GM19468 (cell line): ENCODE results near the gene CYP17A1.
A peak's percentile ranks its signal among the peaks of the same experiment; 100 is the strongest.

Source experiments
- ATAC-seq: cut with Tn5 transposase; IDR thresholded peaks from one replicate; pipeline ENCODE4 v1.9.1; 2021; ENCODE audit warnings: mild to moderate bottlenecking, moderate library complexity, moderate number of reproducible peaks; ENCODE audit not compliant: unreplicated experiment; ENCODE audit errors: extremely low read depth

Gene CYP17A1

DNA sequence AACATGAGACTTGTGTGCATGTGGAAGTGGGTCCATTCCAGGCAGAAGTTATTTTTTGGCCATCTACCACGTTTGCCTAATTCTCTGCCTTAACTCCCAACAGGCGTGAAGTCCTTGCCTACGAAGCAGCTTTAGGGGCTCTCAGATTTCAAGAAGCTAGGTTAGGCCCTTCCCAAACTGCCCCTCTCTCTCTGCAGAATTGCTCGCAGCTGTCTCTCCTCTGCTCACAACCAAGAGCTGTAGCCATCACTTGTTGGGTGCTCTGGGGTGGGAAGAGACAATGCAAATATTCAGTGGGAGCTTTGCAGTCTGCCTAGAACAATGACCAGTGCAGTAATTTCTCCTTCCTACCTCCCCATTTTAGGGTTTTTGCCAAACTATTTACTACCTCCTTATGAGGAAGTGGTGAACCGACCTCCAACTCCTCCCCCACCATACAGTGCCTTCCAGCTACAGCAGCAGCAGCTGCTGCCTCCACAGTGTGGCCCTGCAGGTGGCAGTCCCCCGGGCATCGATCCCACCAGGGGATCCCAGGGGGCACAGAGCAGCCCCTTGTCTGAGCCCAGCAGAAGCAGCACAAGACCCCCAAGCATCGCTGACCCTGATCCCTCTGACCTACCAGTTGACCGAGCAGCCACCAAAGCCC lies 24.9 kb downstream of the CYP17A1 start:
- no peak for ATAC-seq

DNA sequence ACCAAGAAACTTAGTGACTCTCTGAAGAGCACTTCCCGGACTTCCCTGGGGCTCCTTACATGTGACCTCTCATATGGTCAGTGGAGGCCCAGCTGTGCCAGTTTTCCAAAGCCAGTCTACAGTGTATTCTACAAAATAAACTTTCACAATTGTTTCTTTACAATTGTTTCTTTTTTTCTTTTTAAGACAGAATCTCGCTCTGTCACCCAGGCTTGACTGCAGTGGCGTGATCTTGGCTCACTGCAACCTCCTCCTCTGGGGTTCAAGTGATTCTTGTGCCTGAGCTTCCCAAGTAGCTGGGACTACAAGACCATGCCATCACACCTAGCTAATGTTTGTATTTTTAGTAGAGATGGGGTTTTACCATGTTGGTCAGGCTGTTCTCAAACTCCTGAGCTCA lies 25.9 kb downstream of the CYP17A1 start:
- ATAC-seq, result no peak

DNA sequence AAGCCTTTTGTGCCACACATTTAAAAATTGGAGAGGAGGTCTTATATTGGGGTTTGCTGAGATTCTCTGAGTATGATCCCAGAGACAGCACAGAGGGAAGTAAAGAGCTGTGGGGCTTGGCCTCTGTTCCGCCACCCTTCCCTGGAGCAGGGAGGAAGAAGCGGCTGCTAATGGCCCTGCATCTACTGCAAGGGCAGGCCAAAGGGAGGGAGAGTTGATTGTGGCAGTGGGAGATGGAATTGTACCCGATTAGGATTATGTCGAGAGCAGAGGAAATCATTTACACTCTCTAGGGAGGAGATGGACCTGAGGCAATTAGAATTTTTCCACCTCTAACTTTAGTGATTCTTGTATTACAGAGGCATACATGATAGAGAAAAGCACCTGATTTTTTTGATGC lies 28.8 kb downstream of the CYP17A1 start:
- ATAC-seq, result no peak

DNA sequence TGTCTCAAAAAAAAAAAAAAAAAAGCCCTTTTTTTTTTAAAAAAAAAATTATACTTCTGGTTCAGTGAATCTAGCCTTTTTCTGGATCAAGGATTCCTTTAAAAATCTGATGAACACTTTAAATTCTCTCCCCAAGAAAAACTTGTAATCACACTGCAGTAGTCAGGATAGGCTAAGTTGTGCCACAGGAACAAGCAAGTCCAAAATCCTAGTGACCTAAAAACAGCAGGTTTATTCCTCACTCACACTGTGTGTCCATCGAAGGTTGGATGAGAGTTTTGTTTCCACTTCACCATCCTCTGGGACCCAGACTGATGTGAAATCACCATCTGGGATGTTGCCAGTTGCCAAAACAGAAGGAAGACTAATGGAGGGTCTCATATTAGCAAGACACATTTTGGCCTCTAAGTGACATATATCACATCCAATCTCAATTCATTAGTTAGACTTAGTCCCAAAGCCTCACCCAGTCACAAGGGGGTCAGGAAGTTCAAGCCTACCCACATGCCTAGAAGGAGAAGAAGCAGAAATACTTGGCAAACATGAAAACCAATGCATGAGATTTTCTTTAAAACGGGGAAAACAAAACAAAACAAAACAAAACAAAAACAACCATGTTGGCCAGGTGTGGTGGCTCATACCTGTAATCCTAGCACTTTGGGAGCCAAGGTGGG lies 32.7 kb downstream of the CYP17A1 start:
- ATAC-seq, result no peak

DNA sequence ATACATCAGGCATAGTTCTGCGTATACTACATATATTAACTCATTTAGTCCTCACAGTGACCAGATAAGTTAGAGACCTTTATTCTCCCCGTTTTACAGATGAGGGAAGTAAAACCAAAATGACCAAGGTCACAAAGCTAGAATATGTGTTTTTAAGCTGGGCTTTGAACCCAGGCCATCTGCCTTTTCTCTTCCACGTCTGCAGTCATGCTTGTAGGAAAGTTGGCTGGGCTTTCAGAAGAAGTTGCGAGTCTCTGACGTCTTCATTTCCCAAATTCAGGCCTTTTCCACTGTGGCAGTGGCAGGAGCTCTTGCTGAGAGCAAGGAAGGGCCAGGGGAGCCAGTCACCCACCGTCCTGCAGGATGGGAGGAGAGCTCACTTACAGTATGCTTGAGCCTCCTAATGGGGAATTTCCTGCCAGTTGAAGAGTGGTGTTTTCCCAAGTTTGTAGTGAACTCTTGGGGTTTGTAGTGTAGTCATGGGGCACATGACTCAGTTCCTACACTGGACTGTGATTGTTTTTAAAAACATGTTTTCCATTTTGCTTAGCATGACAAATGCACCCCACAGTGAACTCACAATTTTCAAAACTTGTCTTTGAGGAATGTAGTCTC lies 34.2 kb downstream of the CYP17A1 start:
- no peak for ATAC-seq

DNA sequence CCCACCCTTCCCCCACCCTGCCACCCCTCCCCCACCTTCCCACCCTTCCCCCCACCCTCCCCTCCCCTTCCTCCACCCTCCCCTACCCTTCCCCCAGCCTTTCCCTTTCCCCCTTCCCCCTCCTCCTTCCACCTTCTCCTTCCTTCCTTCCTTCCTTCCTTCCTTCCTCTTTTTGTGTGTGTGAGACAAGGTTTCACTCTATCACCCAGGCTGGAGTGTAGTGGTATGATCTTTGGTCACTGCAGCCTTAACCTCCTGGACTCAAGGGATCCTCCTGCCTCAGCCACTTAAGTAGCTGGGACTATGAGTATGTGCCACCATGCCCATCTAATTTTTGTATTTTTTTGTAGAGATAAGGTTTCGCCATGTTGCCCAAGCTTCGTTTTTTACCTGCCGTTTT lies 35.2 kb downstream of the CYP17A1 start:
- no peak for ATAC-seq

DNA sequence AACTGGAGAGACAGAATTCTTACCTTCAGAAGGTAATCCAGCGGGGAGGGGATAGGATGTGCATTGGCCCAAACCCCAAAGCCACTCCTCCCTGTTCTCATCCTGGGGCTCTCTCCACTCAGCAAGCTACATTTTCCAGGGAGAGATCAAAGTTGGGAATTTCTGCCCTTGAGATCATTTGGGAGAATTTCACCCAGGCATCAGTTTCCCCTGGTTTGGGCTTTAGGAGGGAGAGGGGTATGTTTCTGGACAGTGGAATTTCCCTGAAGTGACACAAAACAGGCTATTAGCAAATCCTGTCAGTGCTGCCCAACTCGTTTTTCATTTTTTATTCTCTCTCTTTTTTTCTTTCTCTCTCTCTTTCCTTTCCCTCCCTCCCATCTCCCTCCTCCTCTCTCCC lies 35.7 kb downstream of the CYP17A1 start:
- no peak for ATAC-seq

DNA sequence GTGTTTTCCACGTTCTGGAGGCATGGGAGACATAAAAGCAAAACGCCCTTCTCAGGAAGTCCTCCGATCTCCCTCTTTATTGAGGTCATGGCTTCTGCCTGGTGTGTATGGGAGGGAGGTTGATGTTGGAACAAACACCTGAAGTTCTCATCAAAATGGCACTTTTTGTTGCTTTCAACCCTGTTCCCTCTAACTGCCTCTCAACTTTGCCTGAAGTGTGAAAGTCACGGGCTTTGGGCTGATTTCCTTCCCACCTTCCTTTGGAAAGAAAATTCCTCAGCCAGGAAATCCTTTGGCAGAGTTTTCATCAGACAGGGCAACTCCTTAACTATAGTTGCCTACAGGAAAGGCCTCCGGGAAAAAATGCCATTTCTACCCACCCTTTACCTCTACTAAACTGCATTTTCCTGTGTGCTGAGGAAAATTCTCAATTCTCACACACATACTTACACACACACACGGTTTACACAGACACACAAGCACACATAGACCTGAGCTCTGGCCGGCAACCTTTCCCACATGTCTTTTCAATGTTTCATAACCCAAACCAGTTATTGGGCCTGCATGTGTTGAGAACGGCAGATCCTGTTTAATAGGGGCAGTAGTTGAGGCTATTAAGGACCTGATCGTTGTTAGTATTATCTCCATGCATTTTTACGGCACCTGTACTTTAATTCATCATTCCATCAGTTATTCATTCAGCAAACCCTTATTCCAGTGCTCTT lies 36.4 kb downstream of the CYP17A1 start:
- no peak for ATAC-seq

DNA sequence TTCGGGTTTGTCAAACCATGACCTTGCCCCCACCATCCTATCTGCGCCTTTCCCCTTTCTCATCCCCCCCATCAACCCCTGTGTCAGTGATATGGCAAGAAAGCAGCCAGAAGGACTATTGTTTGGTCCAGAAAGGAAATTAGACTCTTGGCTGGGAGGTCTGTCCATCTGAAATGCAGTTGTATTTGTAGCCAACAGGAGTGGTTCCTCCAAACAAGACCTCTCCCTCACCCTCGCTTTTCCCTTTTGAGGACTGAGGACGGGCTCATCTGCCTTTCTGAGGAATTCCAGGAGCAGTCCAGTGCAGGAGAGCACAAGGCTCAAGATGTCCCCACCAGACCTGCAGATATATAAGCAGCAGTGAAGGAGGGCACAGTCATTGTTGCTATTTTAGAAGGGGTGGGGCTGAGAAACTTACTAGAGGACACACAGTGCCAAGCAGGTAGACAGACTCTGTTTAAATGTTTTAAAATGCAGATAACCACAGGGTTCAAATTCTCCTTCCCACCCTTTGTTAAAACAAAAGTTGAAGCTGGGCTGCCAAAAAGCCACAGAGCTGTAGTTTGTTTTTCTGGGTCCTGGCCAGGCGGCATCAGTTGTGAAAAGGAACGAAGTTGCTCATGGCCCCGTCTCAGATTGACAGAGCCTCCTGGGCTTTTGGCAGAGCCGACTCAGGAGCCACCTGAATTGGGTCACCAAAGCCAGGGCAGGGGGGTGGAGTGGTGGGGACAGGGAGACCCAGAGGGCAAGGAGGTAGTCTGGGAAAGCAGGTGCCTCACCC lies 37.3 kb downstream of the CYP17A1 start:
- no peak for ATAC-seq

DNA sequence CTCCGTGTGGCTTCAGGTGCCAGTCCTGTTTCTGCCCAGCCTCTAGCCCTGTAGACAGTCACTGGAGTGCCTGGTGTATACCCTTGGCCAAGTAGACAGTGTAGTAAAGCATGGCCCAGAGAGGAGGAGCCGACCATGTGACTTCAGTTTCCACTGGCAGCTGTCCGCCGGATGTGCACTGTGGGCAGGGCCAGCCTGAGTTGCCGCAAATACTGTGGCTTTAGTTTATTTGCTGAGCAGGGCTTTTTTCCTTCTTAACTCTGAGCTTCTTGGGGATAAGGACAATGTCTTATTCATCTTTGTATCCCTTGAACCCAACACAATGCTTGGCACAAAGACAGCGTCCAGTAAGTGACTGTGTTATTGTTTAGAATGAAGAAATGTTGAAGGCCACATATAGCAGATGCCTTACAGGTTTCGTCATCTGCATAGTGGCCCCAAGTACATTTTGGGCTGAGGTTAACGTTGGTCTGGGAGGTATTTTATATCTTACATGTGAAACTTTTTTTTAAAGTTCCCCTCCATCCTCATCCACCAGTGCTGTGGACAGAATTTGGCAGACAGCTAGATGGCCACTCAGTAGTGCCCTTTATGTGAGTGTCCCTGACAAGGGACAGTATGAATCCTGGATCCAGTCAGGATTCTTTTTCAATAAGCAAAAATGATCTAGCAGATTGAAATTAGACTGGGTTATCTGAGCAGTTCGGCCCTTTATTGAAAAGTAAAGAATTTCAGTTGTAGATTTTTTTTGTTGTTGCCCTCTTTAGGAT lies 40.6 kb downstream of the CYP17A1 start:
- ATAC-seq, result peak; percentile 87

DNA sequence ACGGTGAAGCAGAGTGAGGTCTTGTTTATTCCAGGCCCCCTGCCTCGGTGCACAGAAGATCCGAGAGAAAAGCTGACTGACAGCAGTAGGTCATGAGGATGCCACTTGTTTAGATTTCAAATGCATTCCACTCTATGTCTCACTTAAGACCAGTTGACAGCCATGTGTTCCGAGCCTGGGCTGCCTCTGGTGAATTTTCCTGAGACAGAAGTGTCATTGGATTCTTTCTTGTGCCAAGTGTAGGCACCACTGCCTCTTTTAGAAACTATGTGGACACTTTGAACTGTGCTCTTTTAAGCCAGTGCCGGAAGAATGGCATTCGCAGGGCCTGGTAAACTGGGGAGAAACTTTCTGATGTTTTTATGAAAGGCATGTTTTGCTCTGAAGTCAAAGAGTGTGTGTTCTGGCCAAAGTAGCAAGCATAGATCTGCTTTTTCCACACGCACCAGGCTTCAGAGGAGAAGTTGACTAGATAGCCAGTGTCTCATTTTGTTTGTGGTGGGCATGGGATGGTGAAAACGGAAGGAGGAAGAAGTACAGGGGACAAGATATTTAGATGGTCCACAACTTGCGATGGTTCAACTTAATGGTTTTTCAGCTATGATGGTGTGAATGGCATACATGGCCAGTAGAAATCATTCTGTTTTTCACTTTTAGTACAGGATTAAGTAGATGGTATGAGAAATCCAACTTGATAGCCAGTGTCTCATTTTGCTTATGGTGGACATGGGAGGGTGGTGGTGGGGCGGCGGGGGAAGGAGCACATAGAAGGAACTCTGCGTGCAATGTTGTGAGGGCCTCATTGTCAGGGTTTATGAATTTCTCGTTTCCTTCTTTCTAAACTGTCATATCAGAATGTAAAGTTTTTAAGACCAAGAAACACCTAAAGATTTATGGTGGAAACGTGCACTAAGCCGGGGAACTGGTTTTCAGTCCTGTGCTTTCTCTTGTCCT lies 41.5 kb downstream of the CYP17A1 start:
- ATAC-seq, result no peak

DNA sequence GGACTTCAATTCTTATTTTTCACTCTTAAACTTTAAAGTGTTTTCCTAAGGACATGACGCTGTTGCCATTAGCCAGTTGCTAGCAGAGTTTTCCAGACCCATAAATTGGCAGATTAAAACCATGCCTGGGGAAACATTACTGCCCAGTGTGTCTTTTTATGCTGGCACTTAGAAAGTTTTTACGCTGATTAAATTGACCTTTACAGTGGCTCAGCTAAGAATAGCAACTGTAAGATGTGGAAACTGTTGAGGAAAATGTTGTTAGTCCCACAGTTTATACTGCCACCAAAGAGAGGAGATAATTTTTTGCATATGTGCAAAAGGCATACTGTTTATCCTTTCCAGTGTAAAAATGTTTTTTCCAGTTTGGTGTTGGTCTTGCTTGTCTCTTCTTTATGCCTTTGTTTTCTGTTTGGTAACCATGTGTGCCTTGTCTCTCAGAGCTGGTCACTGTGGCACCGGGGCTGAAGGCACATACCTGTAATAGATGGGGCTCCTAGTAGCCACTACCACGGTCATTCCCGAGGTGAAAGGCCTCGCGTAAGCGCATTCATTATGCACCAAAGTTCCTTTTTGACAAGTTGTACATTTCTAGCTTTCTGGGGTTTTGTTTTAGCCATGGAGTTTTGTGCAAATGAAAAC lies 45.3 kb downstream of the CYP17A1 start:
- no peak for ATAC-seq

DNA sequence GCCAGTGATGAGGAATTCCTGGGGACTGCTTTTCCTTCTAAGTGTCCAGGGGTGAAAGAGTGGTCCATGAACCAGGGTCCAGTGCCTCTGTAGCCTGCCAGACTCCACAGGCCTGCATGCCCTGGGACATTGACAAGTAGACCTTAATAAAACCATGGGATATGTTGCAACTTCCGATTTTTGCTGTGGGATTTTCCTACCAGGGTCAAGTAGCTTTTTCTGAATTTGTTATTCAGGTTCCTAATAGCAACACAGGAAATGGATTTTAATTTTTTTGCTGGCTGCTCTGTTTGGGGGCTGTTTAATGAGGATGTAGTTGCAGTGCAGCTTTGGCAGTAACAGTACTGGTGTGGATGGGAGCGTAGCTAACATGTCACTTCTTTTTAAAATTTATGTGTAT lies 51.4 kb downstream of the CYP17A1 start:
- no peak for ATAC-seq

DNA sequence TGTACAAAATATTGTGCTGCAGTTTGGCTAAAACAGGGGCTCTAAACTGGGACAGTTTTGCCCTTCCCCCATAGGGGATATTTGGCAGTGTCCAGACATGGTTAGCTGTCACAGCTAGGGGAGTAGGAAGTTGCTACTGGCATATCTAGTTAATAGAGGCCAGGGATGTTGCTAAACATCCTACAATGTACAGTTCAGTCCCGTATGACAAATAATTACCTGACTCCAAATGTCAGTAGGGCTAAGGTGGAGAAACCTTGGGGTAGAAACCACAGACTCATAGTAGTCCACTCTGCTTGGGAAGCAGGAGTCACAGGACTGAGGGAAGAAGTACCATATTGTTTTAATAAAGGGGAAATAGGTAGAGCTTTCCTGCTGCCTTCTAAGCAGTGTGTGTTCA lies 53.6 kb downstream of the CYP17A1 start:
- no peak for ATAC-seq

DNA sequence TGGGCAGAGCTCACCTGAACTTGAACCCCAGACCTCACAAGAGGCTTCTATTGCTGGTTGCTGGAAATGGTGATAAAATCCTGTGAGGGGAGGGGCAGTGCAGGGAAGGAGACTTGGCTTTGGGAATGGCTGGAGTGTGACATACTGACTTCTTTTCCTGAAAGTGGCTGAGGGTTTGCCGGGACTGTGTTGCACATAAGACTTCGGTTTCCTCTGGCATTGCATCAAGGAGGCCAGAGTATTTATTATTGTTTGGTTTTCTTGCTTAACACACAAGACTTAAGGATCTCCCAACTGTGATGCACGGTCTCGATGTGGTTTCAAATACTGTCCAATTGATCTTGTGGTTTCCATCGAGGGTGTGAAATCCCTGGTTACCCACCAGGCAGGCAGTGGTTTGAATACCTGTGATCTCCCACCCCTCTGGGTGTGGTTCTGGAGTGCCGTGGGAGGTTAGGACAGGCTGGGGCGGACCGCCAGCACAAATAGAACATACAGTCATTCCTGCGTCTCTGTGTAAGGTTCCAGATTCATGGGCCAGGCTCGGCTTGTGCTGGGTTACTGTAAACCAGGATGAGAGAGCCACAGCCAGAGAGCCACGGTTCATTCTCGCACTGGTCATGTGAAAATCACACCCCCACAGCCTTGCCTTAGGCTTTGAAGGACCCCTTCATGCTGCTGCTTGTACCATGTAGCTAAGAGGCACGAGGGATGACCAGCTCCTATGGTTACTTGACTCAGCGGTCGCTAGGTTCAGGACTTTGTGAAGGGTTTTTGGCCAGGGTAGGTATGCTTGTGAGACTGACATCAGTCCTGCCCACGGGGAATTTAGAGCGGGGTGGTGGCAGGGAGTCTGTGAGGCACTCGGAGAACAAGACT lies 54.3 kb downstream of the CYP17A1 start:
- no peak for ATAC-seq

DNA sequence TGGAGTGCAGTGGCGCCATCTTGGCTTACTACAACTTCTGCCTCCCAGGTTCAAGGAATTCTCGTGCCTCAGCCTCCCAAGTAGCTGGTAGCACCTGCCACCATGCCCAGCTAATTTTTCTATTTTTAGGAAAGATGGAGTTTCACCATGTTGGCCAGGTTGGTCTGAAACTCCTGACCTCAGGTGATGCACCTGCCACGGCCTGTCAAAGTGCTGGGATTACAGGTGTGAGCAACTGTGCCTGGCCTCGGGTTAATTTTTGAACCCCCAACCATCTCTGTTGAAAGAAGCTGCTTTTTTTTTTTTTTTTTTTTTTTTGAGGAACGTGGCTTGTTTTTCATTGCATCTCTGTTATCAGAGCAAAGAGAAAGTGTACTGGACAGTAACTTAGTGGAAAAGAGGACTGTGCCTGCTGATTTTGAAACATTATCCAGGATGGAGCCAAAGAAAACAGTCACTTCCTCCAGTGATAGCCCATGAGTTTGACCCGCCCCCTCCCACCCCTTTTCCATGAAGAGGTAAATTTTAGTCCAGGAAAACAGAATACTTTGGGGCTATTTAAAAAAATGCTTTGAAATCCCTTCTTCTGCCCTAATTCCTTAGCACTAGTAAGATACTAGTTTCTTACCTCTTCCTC lies 55.2 kb downstream of the CYP17A1 start:
- ATAC-seq, result no peak
